CD4-positive, alpha-beta T cell (primary cell): ENCODE data around the gene PPIA. TPM values are rescaled to one million over a fixed set of nuclear protein-coding genes. Genes with fewer than 3 reads are reported as not detected.

Source experiments
- ATAC-seq: fragments of 200-7000 bp; cut with Tn5 transposase; one replicate; pipeline ENCODE4 v1.10.0; 2022; ENCODE audit warnings: mild to moderate bottlenecking; ENCODE audit not compliant: poor library complexity
- CTCF ChIA-PET: fragments of 350-600 bp; sonication (Branson Sonifier 250); formaldehyde crosslinking; loops from one replicate; lab custom pipeline; 2021; ENCODE audit warnings: antibody characterized with exemption, inconsistent platforms; lab: Charles Lee
- POLR2A ChIA-PET: fragments of 350-600 bp; sonication (Branson Sonifier 250); formaldehyde crosslinking; loops from one replicate; lab custom pipeline; 2021; ENCODE audit warnings: antibody characterized with exemption, inconsistent platforms; lab: Charles Lee
- DNase-seq, 14 experiments: peaks; one replicate each; pipeline ENCODE4 v3.0.0-alpha.2; 2013 to 2020; ENCODE audit warnings: mixed read lengths in 2 of 14
- H3K27ac ChIP-seq, 2 donors: one replicate each; pipeline versions ENCODE4 v1.5.1 to v1.7.0; 2013; ENCODE audit warnings: low read length in 2 of 2, low read depth in 1 of 2, mild to moderate bottlenecking in 1 of 2
- H3K27me3 ChIP-seq, 2 experiments: 1 replicate in 1 of 2; 2 replicates in 1 of 2; pipeline versions ENCODE4 v1.6.1 to v1.7.0; 2013; ENCODE audit warnings: low read length in 2 of 2, control low read depth in 1 of 2, mild to moderate bottlenecking in 1 of 2, moderate library complexity in 1 of 2; ENCODE audit not compliant: insufficient read depth in 2 of 2, control insufficient read depth in 1 of 2
- H3K36me3 ChIP-seq: one replicate; pipeline ENCODE4 v1.6.1; 2013; ENCODE audit warnings: low read length, control low read depth; ENCODE audit not compliant: insufficient read depth
- H3K4me1 ChIP-seq: one replicate; pipeline ENCODE4 v1.6.1; 2013; ENCODE audit warnings: low read length, control low read depth; ENCODE audit not compliant: insufficient read depth
- H3K4me3 ChIP-seq: one replicate; pipeline ENCODE4 v1.5.1; 2013; ENCODE audit warnings: mild to moderate bottlenecking, low read length, moderate library complexity
- H3K9me3 ChIP-seq, 2 experiments: 1 replicate in 1 of 2; 2 replicates in 1 of 2; pipeline versions ENCODE4 v1.6.1 to v1.7.0; 2013; ENCODE audit warnings: low read length in 2 of 2, mild to moderate bottlenecking in 2 of 2, control low read depth in 1 of 2, moderate library complexity in 1 of 2; ENCODE audit not compliant: control insufficient read depth in 1 of 2, insufficient read depth in 1 of 2
- H3K27ac Mint-ChIP-seq: one replicate; pipeline ENCODE4 v1.8.0; 2020; ENCODE audit warnings: mixed read lengths
- H3K27me3 Mint-ChIP-seq: one replicate; pipeline ENCODE4 v1.8.0; 2021; ENCODE audit warnings: mixed read lengths
- H3K36me3 Mint-ChIP-seq: one replicate; pipeline ENCODE4 v1.8.0; 2021; ENCODE audit warnings: low read depth, mixed read lengths
- H3K4me1 Mint-ChIP-seq: one replicate; pipeline ENCODE4 v1.8.0; 2021; ENCODE audit warnings: low read depth, mixed read lengths
- H3K4me3 Mint-ChIP-seq: one replicate; pipeline ENCODE4 v1.8.0; 2020; ENCODE audit warnings: mild to moderate bottlenecking, mixed read lengths
- H3K9me3 Mint-ChIP-seq: one replicate; pipeline ENCODE4 v1.8.0; 2020; ENCODE audit warnings: mixed read lengths
- CTCF ChIP-seq: fragments of 200-600 bp; IDR thresholded peaks from one replicate; pipeline ENCODE4 v1.8.0; 2022; ENCODE audit warnings: antibody characterized with exemption, mild to moderate bottlenecking
- intact Hi-C, 2 experiments: fragments of 100-400 bp; cut with DNase I in 1 of 2; cut with micrococcal nuclease in 1 of 2; formaldehyde crosslinking; loops; one replicate each; pipeline versions ENCODE4 v1.15.1 to v1.9.0; 2023 to 2025; cut with DNase I, micrococcal nuclease
- total RNA-seq, 174 experiments: library from RNA in 2 of 174; stranded (reverse) in 2 of 174; gene quantifications; one replicate each; pipeline ENCODE4 v1.2.3 and lab custom pipeline; 2021 to 2026

PPIA gene
- total RNA-seq, 2 experiments from 2014 or later: 410 to 423 TPM

- no peaks in the 10 kb centered on the region for H3K27me3 Mint-ChIP-seq
- peaks cover 5% of the 10 kb centered on the region for H3K4me1 Mint-ChIP-seq
- no peaks in the 10 kb centered on the region for H3K27me3 ChIP-seq
- ChIA-PET CTCF (no interaction called here), POLR2A (interaction anchor here (1.2 kb wide), 1 partner anchor 20 kb away, joined by 3 read pairs; no protein-coding TSS in a partner anchor)
- TF ChIP-seq CTCF: no peak
- H3K36me3 ChIP-seq: peaks cover 13% of the 10 kb centered on the region
- H3K4me1 ChIP-seq: no peaks in the 10 kb centered on the region
- H3K4me3 Mint-ChIP-seq: no peak overlapping the region
- H3K4me3 ChIP-seq: no peak overlapping the region
- no peaks in the 10 kb centered on the region for H3K9me3 Mint-ChIP-seq
- intact Hi-C loops: no loop called here
- H3K36me3 Mint-ChIP-seq: peaks cover 33% of the 10 kb centered on the region
- H3K27ac Mint-ChIP-seq: peak overlapping the region; percentile 65
- no peak overlapping the region for H3K27ac ChIP-seq
- ATAC-seq (peak; percentile 28), DNase-seq (no peak)
- H3K9me3 ChIP-seq: no peaks in the 10 kb centered on the region
Observed at GRCh38 chr7:44823255-44823781, 26.8 kb downstream of the PPIA start.

- no peaks in the 10 kb centered on the region for H3K9me3 Mint-ChIP-seq
- Histone ChIP-seq H3K36me3 (peaks cover 29% of the 10 kb centered on the region), H3K27me3 (no peaks in the 10 kb centered on the region), H3K4me1 (no peaks in the 10 kb centered on the region), H3K9me3 (no peaks in the 10 kb centered on the region), H3K4me3 (no peak overlapping the region), H3K27ac (peak overlapping the region in 1 of 2 donors; percentile 14)
- no peak overlapping the region for H3K4me3 Mint-ChIP-seq
- no peaks in the 10 kb centered on the region for H3K27me3 Mint-ChIP-seq
- H3K36me3 Mint-ChIP-seq: peaks cover 49% of the 10 kb centered on the region
- peaks cover 5% of the 10 kb centered on the region for H3K4me1 Mint-ChIP-seq
- no peak for ATAC-seq
- ChIA-PET CTCF (interaction anchor here (1.3 to 1.5 kb wide), 2 partner anchors 32 to 311 kb away, joined by 3 read pairs; no protein-coding TSS in a partner anchor), POLR2A (interaction anchor here (1.4 to 1.5 kb wide), 3 partner anchors 11 to 27 kb away, joined by 3 to 4 read pairs (median 4); no protein-coding TSS in a partner anchor)
- peak overlapping the region; percentile 8 for H3K27ac Mint-ChIP-seq
- intact Hi-C loops: no loop called here
- no peak for DNase-seq
- no peak for TF ChIP-seq CTCF
Observed at GRCh38 chr7:44824894-44825526, 28.5 kb downstream of the PPIA start.

- intact Hi-C loops: no loop called here
- POLR2A ChIA-PET: interaction anchor here (1.3 kb wide), 1 partner anchor 19 kb away, joined by 3 read pairs; no protein-coding TSS in a partner anchor
- DNase-seq: no peak
- no peak overlapping the region for H3K27ac ChIP-seq
- H3K4me3 ChIP-seq: no peak overlapping the region
- CTCF ChIA-PET: interaction anchor here (1.0 to 1.1 kb wide), 2 partner anchors 20 to 104 kb away, joined by 3 read pairs; partner anchors contain the start of gene H2AZ2
- no peaks in the 10 kb centered on the region for H3K9me3 Mint-ChIP-seq
- no peaks in the 10 kb centered on the region for H3K9me3 ChIP-seq
- H3K36me3 Mint-ChIP-seq: peaks cover 74% of the 10 kb centered on the region
- H3K36me3 ChIP-seq: peaks cover 55% of the 10 kb centered on the region
- H3K4me3 Mint-ChIP-seq: no peak overlapping the region
- H3K27ac Mint-ChIP-seq: peak overlapping the region; percentile 61
- TF ChIP-seq CTCF: no peak
- no peaks in the 10 kb centered on the region for H3K27me3 ChIP-seq
- H3K27me3 Mint-ChIP-seq: no peaks in the 10 kb centered on the region
- H3K4me1 ChIP-seq: no peaks in the 10 kb centered on the region
- H3K4me1 Mint-ChIP-seq: peaks cover 5% of the 10 kb centered on the region
- ATAC-seq: no peak
Observed at GRCh38 chr7:44827567-44827966, 31.1 kb downstream of the PPIA start.
